Measurements from ENCODE around the gene PCDHGB5.

- TF ChIP-seq SUZ12 (IDR thresholded peaks at IDR 0.05; ENCODE audit: extremely low read depth, insufficient read depth, insufficient read length) (no peak), ZNF274 (IDR thresholded peaks at IDR 0.05; ENCODE audit: low read depth, low read length) (no peak)
Measured at GRCh38 chr5:141411575-141411974, 13.8 kb downstream of the PCDHGB5 start.
